Measurements from ENCODE around the gene NSUN2.

DNA sequence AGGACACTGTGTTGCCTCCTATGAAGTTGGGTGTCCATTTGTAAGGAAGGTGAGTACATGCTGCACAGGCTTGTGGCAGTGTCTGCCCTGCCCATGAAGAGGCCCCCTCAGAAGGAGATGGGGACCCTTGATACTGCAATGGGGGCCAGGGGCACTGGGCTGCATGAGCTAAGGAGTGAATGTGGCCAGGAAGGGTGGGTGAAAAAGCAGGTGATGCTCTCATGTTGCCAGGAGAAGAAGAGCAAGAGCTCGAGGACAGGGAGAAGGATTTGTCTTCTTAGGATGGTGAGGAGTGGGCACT, 76.1 kb downstream of the NSUN2 start:
- TF ChIP-seq, protein P1, sequence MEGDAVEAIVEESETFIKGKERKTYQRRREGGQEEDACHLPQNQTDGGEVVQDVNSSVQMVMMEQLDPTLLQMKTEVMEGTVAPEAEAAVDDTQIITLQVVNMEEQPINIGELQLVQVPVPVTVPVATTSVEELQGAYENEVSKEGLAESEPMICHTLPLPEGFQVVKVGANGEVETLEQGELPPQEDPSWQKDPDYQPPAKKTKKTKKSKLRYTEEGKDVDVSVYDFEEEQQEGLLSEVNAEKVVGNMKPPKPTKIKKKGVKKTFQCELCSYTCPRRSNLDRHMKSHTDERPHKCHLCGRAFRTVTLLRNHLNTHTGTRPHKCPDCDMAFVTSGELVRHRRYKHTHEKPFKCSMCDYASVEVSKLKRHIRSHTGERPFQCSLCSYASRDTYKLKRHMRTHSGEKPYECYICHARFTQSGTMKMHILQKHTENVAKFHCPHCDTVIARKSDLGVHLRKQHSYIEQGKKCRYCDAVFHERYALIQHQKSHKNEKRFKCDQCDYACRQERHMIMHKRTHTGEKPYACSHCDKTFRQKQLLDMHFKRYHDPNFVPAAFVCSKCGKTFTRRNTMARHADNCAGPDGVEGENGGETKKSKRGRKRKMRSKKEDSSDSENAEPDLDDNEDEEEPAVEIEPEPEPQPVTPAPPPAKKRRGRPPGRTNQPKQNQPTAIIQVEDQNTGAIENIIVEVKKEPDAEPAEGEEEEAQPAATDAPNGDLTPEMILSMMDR (IDR thresholded peaks at IDR 0.05), result no peak
- TF ChIP-seq POLR2A (IDR thresholded peaks at IDR 0.05) (no peak), EP300 (IDR thresholded peaks at IDR 0.05) (no peak)

Data from ovary (tissue), 3 donors.